ENCODE measurements around the gene RAI1. TPM values are rescaled to one million over a fixed set of nuclear protein-coding genes. Genes with fewer than 3 reads are reported as not detected.

RAI1 gene
- polyA plus RNA-seq, 2 of the 4 experiments (the other 2 are of a cell fraction): 3.5 to 23.8 TPM

DNA sequence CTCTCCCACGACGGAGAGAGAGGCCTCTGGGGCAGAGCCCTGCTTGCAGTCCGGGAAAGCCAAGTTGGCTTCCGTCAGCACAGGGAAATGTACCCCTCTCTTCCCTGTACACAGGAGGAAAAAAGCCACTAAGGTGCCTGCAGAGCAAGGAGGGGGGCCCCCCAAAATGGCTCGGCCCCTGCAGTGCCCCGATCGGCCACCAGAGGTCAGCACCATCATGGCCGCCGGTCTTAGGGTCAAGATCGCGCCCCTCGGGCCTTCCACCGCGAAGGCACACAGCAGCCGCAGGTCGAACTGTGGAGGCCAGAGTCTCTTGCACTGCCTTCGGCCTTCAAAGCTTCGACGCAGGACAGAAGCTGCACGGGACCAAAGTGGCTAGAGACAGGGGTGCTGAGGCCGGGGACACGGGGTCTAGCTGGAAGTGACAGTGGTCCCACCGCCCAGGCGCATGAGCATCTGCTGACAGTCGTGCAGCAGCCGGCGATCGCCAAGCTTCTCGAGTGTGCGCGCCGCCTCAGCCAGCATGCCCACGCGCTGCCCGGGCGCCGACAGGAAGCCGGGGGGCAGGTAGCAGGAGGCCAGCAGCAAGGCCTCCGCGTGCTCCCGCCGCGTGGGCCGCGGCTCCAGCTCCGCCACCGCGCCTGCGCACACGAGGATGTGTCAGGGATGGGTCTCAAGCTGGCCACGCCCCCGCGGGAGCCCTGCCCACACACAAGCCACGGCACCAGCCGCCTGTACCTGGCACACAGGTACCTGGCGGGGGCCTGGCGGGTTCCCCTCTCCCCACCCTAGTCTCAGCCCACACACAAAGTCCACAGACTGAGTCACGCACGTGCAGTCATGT, 131.2 kb downstream of the RAI1 start:
- CTCF ChIA-PET: interaction anchor here (0.6 to 30.5 kb wide), 61 partner anchors 10 to 1883 kb away, joined by 3 to 859 read pairs (median 5); partner anchors contain the start of genes DRG2, RAI1 and SREBF1
- Histone ChIP-seq H3K4me1 (peaks cover 63% of the 10 kb centered on the region), H3K4me2 (peak overlapping the region; percentile 68), H3K4me3 (0 out of 3 replicates have a peak overlapping the region, but pooled peaks have one; percentile 17), H3K9me3 (no peaks in the 10 kb centered on the region), H3K27ac (peak overlapping the region; percentile 62 to 78)
- POLR2A ChIA-PET: interaction anchor here (1.4 to 5.2 kb wide), 3 partner anchors 24 to 107 kb away, joined by 5 to 38 read pairs (median 7); partner anchors contain the start of gene SREBF1
- DNase-seq (ENCODE audit: low read depth in 1 of 2, low spot score in 1 of 2): peak; percentile 82 to 89
- no peak for TF ChIP-seq TFCP2L1 (CRISPR knock-in tag; IDR thresholded peaks at IDR 0.05)
- TF ChIP-seq JUN (IDR thresholded peaks at IDR 0.05): 0 out of 5 replicates have a peak, but pooled peaks of 1 of the 2 experiments have one; percentile 21
- no peak for TF ChIP-seq ZFP36 (IDR thresholded peaks at IDR 0.05; ENCODE audit: borderline replicate concordance, partially characterized antibody)
- no peak for TF ChIP-seq BHLHE40 (IDR thresholded peaks at IDR 0.05; ENCODE audit: low read depth, low read length)
- TF ChIP-seq, protein P1, sequence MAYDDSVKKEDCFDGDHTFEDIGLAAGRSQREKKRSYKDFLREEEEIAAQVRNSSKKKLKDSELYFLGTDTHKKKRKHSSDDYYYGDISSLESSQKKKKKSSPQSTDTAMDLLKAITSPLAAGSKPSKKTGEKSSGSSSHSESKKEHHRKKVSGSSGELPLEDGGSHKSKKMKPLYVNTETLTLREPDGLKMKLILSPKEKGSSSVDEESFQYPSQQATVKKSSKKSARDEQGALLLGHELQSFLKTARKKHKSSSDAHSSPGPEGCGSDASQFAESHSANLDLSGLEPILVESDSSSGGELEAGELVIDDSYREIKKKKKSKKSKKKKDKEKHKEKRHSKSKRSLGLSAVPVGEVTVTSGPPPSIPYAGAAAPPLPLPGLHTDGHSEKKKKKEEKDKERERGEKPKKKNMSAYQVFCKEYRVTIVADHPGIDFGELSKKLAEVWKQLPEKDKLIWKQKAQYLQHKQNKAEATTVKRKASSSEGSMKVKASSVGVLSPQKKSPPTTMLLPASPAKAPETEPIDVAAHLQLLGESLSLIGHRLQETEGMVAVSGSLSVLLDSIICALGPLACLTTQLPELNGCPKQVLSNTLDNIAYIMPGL (CRISPR knock-in tag; IDR thresholded peaks at IDR 0.05; ENCODE audit: borderline replicate concordance): no peak
- TF ChIP-seq, protein P2, sequence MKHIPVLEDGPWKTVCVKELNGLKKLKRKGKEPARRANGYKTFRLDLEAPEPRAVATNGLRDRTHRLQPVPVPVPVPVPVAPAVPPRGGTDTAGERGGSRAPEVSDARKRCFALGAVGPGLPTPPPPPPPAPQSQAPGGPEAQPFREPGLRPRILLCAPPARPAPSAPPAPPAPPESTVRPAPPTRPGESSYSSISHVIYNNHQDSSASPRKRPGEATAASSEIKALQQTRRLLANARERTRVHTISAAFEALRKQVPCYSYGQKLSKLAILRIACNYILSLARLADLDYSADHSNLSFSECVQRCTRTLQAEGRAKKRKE (CRISPR knock-in tag; IDR thresholded peaks at IDR 0.05; ENCODE audit: low read depth): no peak
- TF ChIP-seq, protein P3, sequence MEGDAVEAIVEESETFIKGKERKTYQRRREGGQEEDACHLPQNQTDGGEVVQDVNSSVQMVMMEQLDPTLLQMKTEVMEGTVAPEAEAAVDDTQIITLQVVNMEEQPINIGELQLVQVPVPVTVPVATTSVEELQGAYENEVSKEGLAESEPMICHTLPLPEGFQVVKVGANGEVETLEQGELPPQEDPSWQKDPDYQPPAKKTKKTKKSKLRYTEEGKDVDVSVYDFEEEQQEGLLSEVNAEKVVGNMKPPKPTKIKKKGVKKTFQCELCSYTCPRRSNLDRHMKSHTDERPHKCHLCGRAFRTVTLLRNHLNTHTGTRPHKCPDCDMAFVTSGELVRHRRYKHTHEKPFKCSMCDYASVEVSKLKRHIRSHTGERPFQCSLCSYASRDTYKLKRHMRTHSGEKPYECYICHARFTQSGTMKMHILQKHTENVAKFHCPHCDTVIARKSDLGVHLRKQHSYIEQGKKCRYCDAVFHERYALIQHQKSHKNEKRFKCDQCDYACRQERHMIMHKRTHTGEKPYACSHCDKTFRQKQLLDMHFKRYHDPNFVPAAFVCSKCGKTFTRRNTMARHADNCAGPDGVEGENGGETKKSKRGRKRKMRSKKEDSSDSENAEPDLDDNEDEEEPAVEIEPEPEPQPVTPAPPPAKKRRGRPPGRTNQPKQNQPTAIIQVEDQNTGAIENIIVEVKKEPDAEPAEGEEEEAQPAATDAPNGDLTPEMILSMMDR (IDR thresholded peaks at IDR 0.05): peak; percentile 97
- TF ChIP-seq FOSL2 (IDR thresholded peaks at IDR 0.05): no peak
- 0 out of 2 replicates have a peak, but pooled peaks have one; percentile 29 for TF ChIP-seq FOSL2 (CRISPR knock-in tag; IDR thresholded peaks at IDR 0.05)
- peak; percentile 80; the same call in 1 of the 2 replicates for TF ChIP-seq TP53 (CRISPR knock-in tag; IDR thresholded peaks at IDR 0.05)
- TF ChIP-seq EP300 (IDR thresholded peaks at IDR 0.05): no peak
- TF ChIP-seq, protein P4, sequence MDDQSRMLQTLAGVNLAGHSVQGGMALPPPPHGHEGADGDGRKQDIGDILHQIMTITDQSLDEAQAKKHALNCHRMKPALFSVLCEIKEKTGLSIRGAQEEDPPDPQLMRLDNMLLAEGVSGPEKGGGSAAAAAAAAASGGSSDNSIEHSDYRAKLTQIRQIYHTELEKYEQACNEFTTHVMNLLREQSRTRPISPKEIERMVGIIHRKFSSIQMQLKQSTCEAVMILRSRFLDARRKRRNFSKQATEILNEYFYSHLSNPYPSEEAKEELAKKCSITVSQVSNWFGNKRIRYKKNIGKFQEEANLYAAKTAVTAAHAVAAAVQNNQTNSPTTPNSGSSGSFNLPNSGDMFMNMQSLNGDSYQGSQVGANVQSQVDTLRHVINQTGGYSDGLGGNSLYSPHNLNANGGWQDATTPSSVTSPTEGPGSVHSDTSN (IDR thresholded peaks at IDR 0.05): 0 out of 2 replicates have a peak, but pooled peaks have one; percentile 39
- no peak for TF ChIP-seq MAFK (IDR thresholded peaks at IDR 0.05; ENCODE audit: partially characterized antibody)
- TF ChIP-seq ZSCAN20 (CRISPR knock-in tag; IDR thresholded peaks at IDR 0.05): no peak
- TF ChIP-seq SMC3 (IDR thresholded peaks at IDR 0.05): peak; percentile 96
- TF ChIP-seq, protein P5, sequence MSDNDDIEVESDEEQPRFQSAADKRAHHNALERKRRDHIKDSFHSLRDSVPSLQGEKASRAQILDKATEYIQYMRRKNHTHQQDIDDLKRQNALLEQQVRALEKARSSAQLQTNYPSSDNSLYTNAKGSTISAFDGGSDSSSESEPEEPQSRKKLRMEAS (IDR thresholded peaks at IDR 0.05): peak; percentile 52
- TF ChIP-seq, protein P6, sequence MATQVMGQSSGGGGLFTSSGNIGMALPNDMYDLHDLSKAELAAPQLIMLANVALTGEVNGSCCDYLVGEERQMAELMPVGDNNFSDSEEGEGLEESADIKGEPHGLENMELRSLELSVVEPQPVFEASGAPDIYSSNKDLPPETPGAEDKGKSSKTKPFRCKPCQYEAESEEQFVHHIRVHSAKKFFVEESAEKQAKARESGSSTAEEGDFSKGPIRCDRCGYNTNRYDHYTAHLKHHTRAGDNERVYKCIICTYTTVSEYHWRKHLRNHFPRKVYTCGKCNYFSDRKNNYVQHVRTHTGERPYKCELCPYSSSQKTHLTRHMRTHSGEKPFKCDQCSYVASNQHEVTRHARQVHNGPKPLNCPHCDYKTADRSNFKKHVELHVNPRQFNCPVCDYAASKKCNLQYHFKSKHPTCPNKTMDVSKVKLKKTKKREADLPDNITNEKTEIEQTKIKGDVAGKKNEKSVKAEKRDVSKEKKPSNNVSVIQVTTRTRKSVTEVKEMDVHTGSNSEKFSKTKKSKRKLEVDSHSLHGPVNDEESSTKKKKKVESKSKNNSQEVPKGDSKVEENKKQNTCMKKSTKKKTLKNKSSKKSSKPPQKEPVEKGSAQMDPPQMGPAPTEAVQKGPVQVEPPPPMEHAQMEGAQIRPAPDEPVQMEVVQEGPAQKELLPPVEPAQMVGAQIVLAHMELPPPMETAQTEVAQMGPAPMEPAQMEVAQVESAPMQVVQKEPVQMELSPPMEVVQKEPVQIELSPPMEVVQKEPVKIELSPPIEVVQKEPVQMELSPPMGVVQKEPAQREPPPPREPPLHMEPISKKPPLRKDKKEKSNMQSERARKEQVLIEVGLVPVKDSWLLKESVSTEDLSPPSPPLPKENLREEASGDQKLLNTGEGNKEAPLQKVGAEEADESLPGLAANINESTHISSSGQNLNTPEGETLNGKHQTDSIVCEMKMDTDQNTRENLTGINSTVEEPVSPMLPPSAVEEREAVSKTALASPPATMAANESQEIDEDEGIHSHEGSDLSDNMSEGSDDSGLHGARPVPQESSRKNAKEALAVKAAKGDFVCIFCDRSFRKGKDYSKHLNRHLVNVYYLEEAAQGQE (IDR thresholded peaks at IDR 0.05): no peak
- 0 out of 2 replicates have a peak, but pooled peaks have one; percentile 13 for TF ChIP-seq HOXB5 (CRISPR knock-in tag; IDR thresholded peaks at IDR 0.05)
- TF ChIP-seq POLR2AphosphoS2 (conservative IDR thresholded peaks at IDR 0.05; ENCODE audit: low read length): 0 out of 2 replicates have a peak, but pooled peaks have one; percentile 75
- no peak for TF ChIP-seq FOXS1 (CRISPR knock-in tag; IDR thresholded peaks at IDR 0.05)
- TF ChIP-seq ESRRA (IDR thresholded peaks at IDR 0.05; ENCODE audit: borderline replicate concordance, low read length): no peak
- TF ChIP-seq ZC3H11A (IDR thresholded peaks at IDR 0.05): no peak
- TF ChIP-seq RAD21 (conservative IDR thresholded peaks at IDR 0.05 in 1 of 2, IDR thresholded peaks at IDR 0.05 in 1 of 2): peak; percentile 90 to 94
- TF ChIP-seq HOXA7 (CRISPR knock-in tag; IDR thresholded peaks at IDR 0.05): no peak
- TF ChIP-seq RCOR1 (IDR thresholded peaks at IDR 0.05; ENCODE audit: low read depth, low read length): no peak
- TF ChIP-seq, protein P7, sequence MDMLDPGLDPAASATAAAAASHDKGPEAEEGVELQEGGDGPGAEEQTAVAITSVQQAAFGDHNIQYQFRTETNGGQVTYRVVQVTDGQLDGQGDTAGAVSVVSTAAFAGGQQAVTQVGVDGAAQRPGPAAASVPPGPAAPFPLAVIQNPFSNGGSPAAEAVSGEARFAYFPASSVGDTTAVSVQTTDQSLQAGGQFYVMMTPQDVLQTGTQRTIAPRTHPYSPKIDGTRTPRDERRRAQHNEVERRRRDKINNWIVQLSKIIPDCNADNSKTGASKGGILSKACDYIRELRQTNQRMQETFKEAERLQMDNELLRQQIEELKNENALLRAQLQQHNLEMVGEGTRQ (IDR thresholded peaks at IDR 0.05): no peak
- no peak for FAIRE-seq
- peak; percentile 1 to 46; a peak in 3 of 6 replicates for ATAC-seq
- 59% methylated on average over 57 of the region's 59 CpGs for WGBS (ENCODE audit: missing lambda C conversion rate)

Measured in A549 (cell line).